AG04449 (cell line): ENCODE measurements around the gene VPS33A.

Source experiments
- CTCF ChIA-PET: fragments of 350-600 bp; formaldehyde crosslinking; extraction: SDS; loops from one replicate; lab custom pipeline; 2021; ENCODE audit warnings: antibody characterized with exemption; lab: Yijun Ruan, JAX
- POLR2A ChIA-PET: fragments of 400-600, 350-600 bp; formaldehyde crosslinking; extraction: SDS; loops from one replicate; lab custom pipeline; 2020; ENCODE audit warnings: antibody characterized with exemption, inconsistent platforms; lab: Yijun Ruan, JAX
- DNase-seq: peaks from one replicate; pipeline ENCODE4 v3.0.0-alpha.2; 2010; ENCODE audit warnings: low read depth, low spot score
- H3K4me3 ChIP-seq: 2 replicates; pipeline ENCODE4 v1.5.1; 2011; ENCODE audit warnings: low read depth, mild to moderate bottlenecking, control low read depth, low read length
- TF ChIP-seq, protein P1 (sequence below): IDR thresholded peaks from one replicate; pipeline ENCODE4 v1.5.1; 2011; ENCODE audit warnings: mild to moderate bottlenecking, moderate library complexity, low read length, control low read depth, inconsistent platforms; ENCODE audit not compliant: insufficient read depth; ENCODE audit errors: missing control alignments

VPS33A gene

DNA sequence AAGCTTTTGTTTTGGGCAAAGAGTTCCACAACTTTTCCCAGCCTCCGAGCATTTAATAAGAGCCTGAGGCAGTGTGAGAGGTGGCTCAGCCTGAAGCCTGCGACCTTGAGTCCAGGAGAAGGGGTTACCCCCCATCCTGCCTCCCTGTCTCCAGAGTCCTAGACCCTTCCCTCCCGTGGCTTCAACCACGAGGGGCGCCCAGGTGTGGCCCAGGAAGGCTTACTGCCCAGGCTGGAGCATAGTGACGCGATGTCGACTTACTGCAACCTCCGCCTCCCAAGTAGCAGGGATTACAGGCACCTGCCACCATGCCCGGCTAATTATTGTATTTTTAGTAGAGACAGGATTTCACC is 82.7 kb downstream of the VPS33A start:
- DNase-seq: no peak
- ChIA-PET CTCF (interaction anchor here (0.9 to 1.7 kb wide), 2 partner anchors 9 to 17 kb away, joined by 3 to 5 read pairs; no protein-coding TSS in a partner anchor), POLR2A (no interaction called here)
- TF ChIP-seq, protein P1, sequence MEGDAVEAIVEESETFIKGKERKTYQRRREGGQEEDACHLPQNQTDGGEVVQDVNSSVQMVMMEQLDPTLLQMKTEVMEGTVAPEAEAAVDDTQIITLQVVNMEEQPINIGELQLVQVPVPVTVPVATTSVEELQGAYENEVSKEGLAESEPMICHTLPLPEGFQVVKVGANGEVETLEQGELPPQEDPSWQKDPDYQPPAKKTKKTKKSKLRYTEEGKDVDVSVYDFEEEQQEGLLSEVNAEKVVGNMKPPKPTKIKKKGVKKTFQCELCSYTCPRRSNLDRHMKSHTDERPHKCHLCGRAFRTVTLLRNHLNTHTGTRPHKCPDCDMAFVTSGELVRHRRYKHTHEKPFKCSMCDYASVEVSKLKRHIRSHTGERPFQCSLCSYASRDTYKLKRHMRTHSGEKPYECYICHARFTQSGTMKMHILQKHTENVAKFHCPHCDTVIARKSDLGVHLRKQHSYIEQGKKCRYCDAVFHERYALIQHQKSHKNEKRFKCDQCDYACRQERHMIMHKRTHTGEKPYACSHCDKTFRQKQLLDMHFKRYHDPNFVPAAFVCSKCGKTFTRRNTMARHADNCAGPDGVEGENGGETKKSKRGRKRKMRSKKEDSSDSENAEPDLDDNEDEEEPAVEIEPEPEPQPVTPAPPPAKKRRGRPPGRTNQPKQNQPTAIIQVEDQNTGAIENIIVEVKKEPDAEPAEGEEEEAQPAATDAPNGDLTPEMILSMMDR: no peak
- H3K4me3 ChIP-seq: peak overlapping the region; percentile 54

DNA sequence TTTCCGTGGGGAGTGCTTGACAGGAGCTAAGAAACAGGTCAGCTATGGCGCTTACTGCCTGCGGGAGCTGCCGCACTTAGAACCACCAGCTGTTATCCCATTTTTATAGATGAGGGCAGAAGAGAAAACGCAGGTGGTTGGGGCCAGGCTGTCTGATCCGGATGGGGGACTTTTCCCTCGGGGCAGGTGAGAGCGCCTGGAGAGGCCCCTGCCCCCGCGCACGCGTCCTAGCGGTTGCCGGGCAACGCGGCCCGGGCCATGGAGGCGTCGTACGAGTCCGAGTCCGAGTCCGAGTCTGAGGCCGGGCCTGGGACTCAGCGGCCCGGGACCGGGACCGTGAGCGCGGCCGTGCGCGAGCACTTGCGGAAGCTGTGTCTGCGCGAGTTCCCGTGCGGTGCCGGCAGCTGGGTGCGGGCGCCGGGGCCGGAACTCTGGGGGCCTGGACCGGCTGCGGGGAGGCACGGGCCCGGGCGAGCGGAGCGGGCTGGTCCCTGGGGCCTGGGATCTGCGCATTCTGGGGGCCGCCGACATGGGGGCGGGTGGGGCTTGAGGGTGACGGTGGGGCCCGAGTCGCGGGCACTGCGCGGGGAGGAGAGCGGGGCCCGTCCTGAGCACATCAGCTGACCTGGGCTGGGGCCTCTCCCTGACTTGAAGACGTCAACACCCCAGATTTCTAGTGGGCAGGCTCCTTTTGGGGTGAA is 83.3 kb downstream of the VPS33A start, which contains the start of gene LRRC43:
Gene LRRC43, plus strand, starts transcription at position 237 of the 701 bp plus-strand sequence. Its CDS starts 22 bp downstream, at position 259.
- CTCF ChIA-PET: interaction anchor here (1.1 to 1.7 kb wide), 3 partner anchors 9 to 129 kb away, joined by 3 to 5 read pairs (median 3); no protein-coding TSS in a partner anchor

More for the DNA sequence above, 83.3 kb downstream of the VPS33A start, which contains the start of gene LRRC43:
- POLR2A ChIA-PET: interaction anchor here (0.6 kb wide), 1 partner anchor 824 kb away, joined by 3 read pairs; no protein-coding TSS in a partner anchor
- H3K4me3 ChIP-seq: peak within 1 kb of the TSS; percentile 54
- TF ChIP-seq, protein P1: no peak
- DNase-seq: no peak
